GM12878 (cell line): ENCODE results near the gene PRDX3. TPM values are rescaled to one million over a fixed set of nuclear protein-coding genes. Genes with fewer than 3 reads are reported as not detected.
A peak's percentile ranks its signal among the peaks of the same experiment; 100 is the strongest.

ENCODE experiments used
- ATF3 ChIP-seq: IDR thresholded peaks from 2 replicates; pipeline ENCODE4 v1.6.1; 2011; ENCODE audit warnings: low read depth, mild to moderate bottlenecking, low read length, moderate library complexity, borderline replicate concordance; ENCODE audit errors: extremely low read depth
- CEBPB ChIP-seq, 2 experiments: fragments of 150-350 bp in 1 of 2; IDR thresholded peaks; 2 replicates each; pipeline ENCODE4 v1.6.1; 2012 to 2014; ENCODE audit warnings: low read depth in 2 of 2, low read length in 2 of 2, borderline replicate concordance in 1 of 2, inconsistent platforms in 1 of 2
- CHD2 ChIP-seq: IDR thresholded peaks from 2 replicates; pipeline ENCODE4 v1.6.1; 2011; ENCODE audit warnings: low read depth, low read length, improper control_type of control experiment, borderline replicate concordance
- IRF5 ChIP-seq: fragments of 450-650 bp; IDR thresholded peaks from 2 replicates; pipeline ENCODE4 v1.6.1; 2017; ENCODE audit warnings: borderline replicate concordance
- KDM1A ChIP-seq: fragments of 200-600 bp; sonication (generic); IDR thresholded peaks from 2 replicates; pipeline ENCODE4 v1.6.1; 2016; ENCODE audit warnings: borderline replicate concordance
- MYB ChIP-seq: fragments of 150-350 bp; IDR thresholded peaks from 2 replicates; pipeline ENCODE4 v1.6.1; 2014; ENCODE audit warnings: mild to moderate bottlenecking, low read depth, low read length, borderline replicate concordance
- NFYA ChIP-seq: IDR thresholded peaks from 2 replicates; pipeline ENCODE4 v1.6.1; 2011; ENCODE audit warnings: low read depth, mild to moderate bottlenecking, low read length, improper control_type of control experiment, borderline replicate concordance
- PML ChIP-seq: IDR thresholded peaks from 2 replicates; pipeline ENCODE4 v1.6.1; 2012; ENCODE audit warnings: low read length, inconsistent platforms
- POLR2AphosphoS5 ChIP-seq: IDR thresholded peaks from 2 replicates; pipeline ENCODE4 v1.6.1; 2011; ENCODE audit warnings: mild to moderate bottlenecking, low read length, inconsistent platforms
- RELB ChIP-seq: fragments of 450-650 bp; IDR thresholded peaks from 2 replicates; pipeline ENCODE4 v1.6.1; 2017; ENCODE audit warnings: low read depth, mild to moderate bottlenecking, moderate library complexity
- SIN3A ChIP-seq: IDR thresholded peaks from 2 replicates; pipeline ENCODE4 v1.6.1; 2012; ENCODE audit warnings: low read depth, low read length, improper control_type of control experiment
- ZNF24 ChIP-seq: fragments of 450-650 bp; IDR thresholded peaks from 2 replicates; pipeline ENCODE4 v1.6.1; 2017; ENCODE audit warnings: antibody characterized with exemption, mild to moderate bottlenecking
- polyA plus RNA-seq, 11 experiments: library from polyadenylated mRNA; depleted of rRNA in 4 of 11; unstranded in 6 of 11; stranded (reverse) in 5 of 11; fragments of >200 nt; fragmentation: Nextera tagmentation in 4 of 11; fragmentation: Illumina TruSeq in 1 of 11; extraction: Ambion mirVana in 4 of 11; extraction: Trizol in 1 of 11; gene quantifications; 1 replicate in 1 of 11; 2 replicates in 10 of 11; pipeline versions ENCODE4 v1.2.1 to v1.2.3, GENCODE V29; 2011 to 2016; ENCODE audit warnings: inconsistent platforms in 2 of 11, missing spikeins in 2 of 11, low read depth in 1 of 11
- total RNA-seq, 4 experiments: library from RNA; depleted of rRNA in 3 of 4; stranded (reverse); fragments of >200 nt in 3 of 4; fragmentation: Illumina TruSeq in 1 of 4; extraction: Trizol in 1 of 4; gene quantifications; 2 replicates each; pipeline versions ENCODE4 v1.2.1 to v1.2.3, GENCODE V29; 2013 to 2021
- TF ChIP-seq, protein P1 (sequence below): fragments of 450-650 bp; IDR thresholded peaks from 2 replicates; pipeline ENCODE4 v1.6.1; 2017; ENCODE audit warnings: antibody characterized with exemption, mild to moderate bottlenecking, moderate library complexity
- TF ChIP-seq, protein P2 (sequence below): fragments of 150-350 bp; IDR thresholded peaks from 2 replicates; pipeline ENCODE4 v1.6.1; 2016; ENCODE audit warnings: low read depth, low read length
- TF ChIP-seq, protein P3 (sequence below): IDR thresholded peaks from 2 replicates; pipeline ENCODE4 v1.6.1; 2012; ENCODE audit warnings: low read length, inconsistent platforms

The PRDX3 gene
- total and polyA plus RNA-seq, 10 of the 15 experiments (the other 5 are each of a cell fraction or from before 2014, with no cell fraction given), result 195 to 1,431 (median 398) TPM

DNA sequence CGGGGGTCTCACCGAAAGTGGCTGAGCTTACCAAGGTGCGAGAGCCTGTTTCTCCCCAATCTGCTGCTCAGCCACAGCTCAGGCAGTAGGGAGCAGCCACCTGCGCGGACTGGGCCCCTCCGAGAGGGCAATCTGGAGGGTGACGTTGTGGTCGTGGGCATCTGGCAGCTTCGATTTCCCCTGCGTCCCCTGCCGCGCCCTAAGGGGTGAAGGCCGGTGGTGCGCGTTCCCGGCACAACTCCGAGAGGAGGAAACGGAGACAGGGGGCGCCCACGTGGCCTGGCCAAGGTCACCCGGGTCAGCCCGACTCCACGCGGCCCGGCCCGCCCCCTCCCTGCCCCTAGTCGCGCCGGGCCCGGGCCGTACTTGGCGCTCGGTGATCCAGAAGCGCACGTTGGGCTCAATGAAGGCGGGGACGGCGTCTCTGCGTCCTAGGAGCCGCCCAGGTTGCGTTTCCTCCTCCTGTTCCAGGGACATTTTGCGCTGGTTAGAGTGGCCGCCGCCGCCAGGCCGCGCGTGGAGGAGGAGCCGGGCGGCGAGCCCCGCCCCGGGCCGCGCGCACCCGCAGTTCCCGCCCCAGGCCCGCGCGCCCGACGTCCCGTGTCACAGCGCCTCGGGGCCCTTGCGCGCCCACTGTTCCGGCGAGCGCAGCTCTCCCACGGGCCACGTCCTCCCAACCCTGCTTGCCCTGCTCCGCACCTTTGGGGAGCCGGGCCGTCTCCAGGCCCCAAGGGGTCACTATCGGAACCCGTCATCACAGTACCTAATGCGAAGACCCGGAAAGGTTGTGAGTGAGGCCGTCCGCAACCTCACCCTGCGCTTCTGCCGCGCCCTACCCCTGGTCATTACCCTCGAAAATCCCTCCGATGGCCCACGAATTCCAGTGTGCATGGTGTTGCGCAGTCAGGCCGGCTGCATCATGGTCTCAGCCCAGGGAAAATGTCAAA, 13.2 kb downstream of the PRDX3 start, which contains the start of gene SFXN4 (continued):
- TF ChIP-seq, protein P1, sequence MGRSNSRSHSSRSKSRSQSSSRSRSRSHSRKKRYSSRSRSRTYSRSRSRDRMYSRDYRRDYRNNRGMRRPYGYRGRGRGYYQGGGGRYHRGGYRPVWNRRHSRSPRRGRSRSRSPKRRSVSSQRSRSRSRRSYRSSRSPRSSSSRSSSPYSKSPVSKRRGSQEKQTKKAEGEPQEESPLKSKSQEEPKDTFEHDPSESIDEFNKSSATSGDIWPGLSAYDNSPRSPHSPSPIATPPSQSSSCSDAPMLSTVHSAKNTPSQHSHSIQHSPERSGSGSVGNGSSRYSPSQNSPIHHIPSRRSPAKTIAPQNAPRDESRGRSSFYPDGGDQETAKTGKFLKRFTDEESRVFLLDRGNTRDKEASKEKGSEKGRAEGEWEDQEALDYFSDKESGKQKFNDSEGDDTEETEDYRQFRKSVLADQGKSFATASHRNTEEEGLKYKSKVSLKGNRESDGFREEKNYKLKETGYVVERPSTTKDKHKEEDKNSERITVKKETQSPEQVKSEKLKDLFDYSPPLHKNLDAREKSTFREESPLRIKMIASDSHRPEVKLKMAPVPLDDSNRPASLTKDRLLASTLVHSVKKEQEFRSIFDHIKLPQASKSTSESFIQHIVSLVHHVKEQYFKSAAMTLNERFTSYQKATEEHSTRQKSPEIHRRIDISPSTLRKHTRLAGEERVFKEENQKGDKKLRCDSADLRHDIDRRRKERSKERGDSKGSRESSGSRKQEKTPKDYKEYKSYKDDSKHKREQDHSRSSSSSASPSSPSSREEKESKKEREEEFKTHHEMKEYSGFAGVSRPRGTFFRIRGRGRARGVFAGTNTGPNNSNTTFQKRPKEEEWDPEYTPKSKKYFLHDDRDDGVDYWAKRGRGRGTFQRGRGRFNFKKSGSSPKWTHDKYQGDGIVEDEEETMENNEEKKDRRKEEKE, result no peak
- peak; percentile 65; the same call in 1 of the 2 replicates for TF ChIP-seq POLR2AphosphoS5
- TF ChIP-seq, protein P2, sequence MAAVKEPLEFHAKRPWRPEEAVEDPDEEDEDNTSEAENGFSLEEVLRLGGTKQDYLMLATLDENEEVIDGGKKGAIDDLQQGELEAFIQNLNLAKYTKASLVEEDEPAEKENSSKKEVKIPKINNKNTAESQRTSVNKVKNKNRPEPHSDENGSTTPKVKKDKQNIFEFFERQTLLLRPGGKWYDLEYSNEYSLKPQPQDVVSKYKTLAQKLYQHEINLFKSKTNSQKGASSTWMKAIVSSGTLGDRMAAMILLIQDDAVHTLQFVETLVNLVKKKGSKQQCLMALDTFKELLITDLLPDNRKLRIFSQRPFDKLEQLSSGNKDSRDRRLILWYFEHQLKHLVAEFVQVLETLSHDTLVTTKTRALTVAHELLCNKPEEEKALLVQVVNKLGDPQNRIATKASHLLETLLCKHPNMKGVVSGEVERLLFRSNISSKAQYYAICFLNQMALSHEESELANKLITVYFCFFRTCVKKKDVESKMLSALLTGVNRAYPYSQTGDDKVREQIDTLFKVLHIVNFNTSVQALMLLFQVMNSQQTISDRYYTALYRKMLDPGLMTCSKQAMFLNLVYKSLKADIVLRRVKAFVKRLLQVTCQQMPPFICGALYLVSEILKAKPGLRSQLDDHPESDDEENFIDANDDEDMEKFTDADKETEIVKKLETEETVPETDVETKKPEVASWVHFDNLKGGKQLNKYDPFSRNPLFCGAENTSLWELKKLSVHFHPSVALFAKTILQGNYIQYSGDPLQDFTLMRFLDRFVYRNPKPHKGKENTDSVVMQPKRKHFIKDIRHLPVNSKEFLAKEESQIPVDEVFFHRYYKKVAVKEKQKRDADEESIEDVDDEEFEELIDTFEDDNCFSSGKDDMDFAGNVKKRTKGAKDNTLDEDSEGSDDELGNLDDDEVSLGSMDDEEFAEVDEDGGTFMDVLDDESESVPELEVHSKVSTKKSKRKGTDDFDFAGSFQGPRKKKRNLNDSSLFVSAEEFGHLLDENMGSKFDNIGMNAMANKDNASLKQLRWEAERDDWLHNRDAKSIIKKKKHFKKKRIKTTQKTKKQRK, result no peak
- TF ChIP-seq NFYA, result no peak
- TF ChIP-seq CEBPB (IDR thresholded peaks at IDR 0.05; ENCODE audit: borderline replicate concordance in 1 of 2, low read depth in 2 of 2, low read length in 2 of 2), result no peak
- TF ChIP-seq KDM1A, result no peak
- TF ChIP-seq MYB, result no peak
- TF ChIP-seq, protein P3, sequence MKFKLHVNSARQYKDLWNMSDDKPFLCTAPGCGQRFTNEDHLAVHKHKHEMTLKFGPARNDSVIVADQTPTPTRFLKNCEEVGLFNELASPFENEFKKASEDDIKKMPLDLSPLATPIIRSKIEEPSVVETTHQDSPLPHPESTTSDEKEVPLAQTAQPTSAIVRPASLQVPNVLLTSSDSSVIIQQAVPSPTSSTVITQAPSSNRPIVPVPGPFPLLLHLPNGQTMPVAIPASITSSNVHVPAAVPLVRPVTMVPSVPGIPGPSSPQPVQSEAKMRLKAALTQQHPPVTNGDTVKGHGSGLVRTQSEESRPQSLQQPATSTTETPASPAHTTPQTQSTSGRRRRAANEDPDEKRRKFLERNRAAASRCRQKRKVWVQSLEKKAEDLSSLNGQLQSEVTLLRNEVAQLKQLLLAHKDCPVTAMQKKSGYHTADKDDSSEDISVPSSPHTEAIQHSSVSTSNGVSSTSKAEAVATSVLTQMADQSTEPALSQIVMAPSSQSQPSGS, result no peak
- no peak for TF ChIP-seq IRF5
- TF ChIP-seq CHD2, result no peak; the same call in 1 of the 2 replicates
- no peak for TF ChIP-seq ZNF24
- TF ChIP-seq PML, result peak; percentile 70; the same call in 1 of the 2 replicates
- no peak for TF ChIP-seq ATF3
- peak; percentile 32; the same call in 1 of the 2 replicates for TF ChIP-seq SIN3A
- no peak for TF ChIP-seq RELB
